ENCODE results near the gene C1QTNF12.

Gene C1QTNF12

DNA sequence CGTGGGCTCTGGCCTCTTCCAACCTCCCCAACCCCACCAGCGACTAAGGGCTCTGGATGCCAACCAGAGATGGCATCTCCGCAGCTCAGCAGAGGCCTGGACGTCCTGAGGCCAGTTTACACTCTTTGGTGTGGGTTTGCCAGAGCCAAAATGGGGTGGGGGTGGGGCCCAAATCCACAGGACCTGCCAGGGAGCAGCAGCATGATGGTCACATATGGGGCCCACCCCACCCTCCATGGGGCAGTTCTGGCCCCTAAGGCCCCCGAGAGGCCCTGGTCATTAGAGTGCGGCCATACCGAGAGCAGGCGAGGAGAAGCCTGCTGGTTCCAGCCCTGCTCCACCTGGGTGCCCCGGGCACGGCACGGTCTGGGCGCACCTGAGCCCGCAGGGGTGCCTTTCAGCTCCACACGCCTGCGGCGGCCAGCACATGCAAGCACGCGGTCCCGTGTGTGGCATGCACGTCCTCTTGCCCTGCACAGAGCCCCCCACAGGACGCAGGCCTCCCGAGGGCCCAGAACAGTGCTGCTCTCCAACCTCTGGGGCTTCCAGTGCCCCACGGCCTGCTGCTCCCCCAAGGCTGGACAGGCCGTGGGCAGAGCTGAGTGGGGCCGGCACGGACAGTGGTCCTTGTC is 4.8 kb downstream of the C1QTNF12 start:
- TF ChIP-seq YY1 (IDR thresholded peaks at IDR 0.05; ENCODE audit: insufficient read depth, insufficient read length) (no peak), ZNF274 (IDR thresholded peaks at IDR 0.05; ENCODE audit: low read depth, low read length) (no peak), SUZ12 (IDR thresholded peaks at IDR 0.05; ENCODE audit: extremely low read depth, insufficient read depth, insufficient read length) (no peak)
- Histone ChIP-seq H3K27me3 (ENCODE audit: insufficient read depth, insufficient read length) (no peaks in the 10 kb centered on the region), H3K36me3 (ENCODE audit: insufficient read depth, insufficient read length, low read length) (peaks cover 2% of the 10 kb centered on the region), H3K9ac (ENCODE audit: insufficient read length, low read depth) (no peak overlapping the region), H3K4me1 (ENCODE audit: insufficient read depth, insufficient read length) (peaks cover 8% of the 10 kb centered on the region), H3K4me3 (ENCODE audit: insufficient read length, low read depth) (no peak overlapping the region), H3K9me3 (ENCODE audit: insufficient read depth, low read length) (no peaks in the 10 kb centered on the region)
- no peak for DNase-seq (ENCODE audit: low read depth, low spot score)

DNA sequence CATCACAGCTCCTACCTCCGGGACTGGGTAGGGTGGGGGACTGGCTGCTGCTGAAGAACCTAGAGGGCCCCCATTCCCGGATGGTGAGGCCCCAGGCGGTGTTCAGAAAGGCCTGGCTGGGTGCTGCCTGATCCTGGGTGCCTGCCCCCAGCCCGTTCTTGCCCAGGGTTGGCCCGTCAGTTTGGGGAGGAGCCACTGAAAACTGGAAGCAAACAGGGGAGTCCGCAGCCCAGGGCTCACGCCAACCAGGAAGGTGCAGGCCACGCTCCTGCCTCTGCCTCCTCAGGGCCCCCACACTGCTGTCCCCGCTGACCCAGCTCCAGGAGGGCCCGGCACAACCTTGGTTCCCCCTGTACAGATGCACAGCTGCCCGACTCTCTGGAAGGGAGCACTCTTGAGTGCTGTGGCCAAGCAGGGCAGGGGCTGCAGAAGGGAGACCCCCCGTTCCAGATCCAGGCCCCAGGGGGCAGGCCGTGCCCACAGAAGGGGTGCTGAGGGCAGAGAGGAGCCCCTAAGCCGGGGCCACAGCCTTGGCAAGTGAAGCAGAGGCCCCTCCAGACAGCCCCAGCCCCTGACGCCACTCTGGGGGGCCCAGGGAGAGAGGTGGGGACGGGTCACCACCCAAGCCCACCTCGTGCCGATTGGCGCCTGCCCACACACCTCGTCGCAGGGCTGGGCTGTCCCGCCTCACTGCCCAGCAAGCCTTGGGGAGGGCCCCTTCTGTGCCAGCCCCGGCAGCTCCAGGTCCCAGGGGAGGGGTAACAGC is 5.5 kb downstream of the C1QTNF12 start:
- H3K4me1 ChIP-seq (ENCODE audit: insufficient read depth, insufficient read length): peaks cover 8% of the 10 kb centered on the region
- H3K27me3 ChIP-seq (ENCODE audit: insufficient read depth, insufficient read length): no peaks in the 10 kb centered on the region
- H3K36me3 ChIP-seq (ENCODE audit: insufficient read depth, insufficient read length, low read length): peaks cover 2% of the 10 kb centered on the region
- H3K4me3 ChIP-seq (ENCODE audit: insufficient read length, low read depth): no peak overlapping the region
- no peak overlapping the region for H3K9ac ChIP-seq (ENCODE audit: insufficient read length, low read depth)
- DNase-seq (ENCODE audit: low read depth, low spot score): no peak
- H3K9me3 ChIP-seq (ENCODE audit: insufficient read depth, low read length): no peaks in the 10 kb centered on the region
- no peak for TF ChIP-seq YY1 (IDR thresholded peaks at IDR 0.05; ENCODE audit: insufficient read depth, insufficient read length)
- TF ChIP-seq ZNF274 (IDR thresholded peaks at IDR 0.05; ENCODE audit: low read depth, low read length): no peak
- no peak for TF ChIP-seq SUZ12 (IDR thresholded peaks at IDR 0.05; ENCODE audit: extremely low read depth, insufficient read depth, insufficient read length)

DNA sequence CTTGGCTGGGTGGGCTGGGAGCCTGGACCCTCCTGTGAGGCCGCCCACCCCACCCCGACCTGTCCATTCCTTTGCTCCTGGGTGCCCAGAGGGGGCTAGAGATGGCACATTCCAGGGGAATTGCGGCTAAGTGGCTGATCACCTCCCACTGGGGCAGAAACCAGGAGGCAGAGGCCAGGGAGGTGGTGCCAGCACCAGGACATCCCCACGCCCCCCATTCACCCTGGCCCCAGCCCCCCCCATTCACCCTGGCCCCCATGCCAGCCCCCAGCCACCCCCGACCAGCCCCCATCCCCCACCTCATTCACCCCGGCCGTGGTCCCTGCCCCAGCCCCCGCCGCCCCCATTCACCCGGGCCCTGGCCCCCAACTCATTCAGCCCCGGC is 6.2 kb downstream of the C1QTNF12 start:
- peaks cover 8% of the 10 kb centered on the region for H3K4me1 ChIP-seq (ENCODE audit: insufficient read depth, insufficient read length)
- H3K9ac ChIP-seq (ENCODE audit: insufficient read length, low read depth): no peak overlapping the region
- H3K27me3 ChIP-seq (ENCODE audit: insufficient read depth, insufficient read length): no peaks in the 10 kb centered on the region
- H3K4me3 ChIP-seq (ENCODE audit: insufficient read length, low read depth): no peak overlapping the region
- TF ChIP-seq ZNF274 (IDR thresholded peaks at IDR 0.05; ENCODE audit: low read depth, low read length): no peak
- TF ChIP-seq YY1 (IDR thresholded peaks at IDR 0.05; ENCODE audit: insufficient read depth, insufficient read length): no peak
- no peak for TF ChIP-seq SUZ12 (IDR thresholded peaks at IDR 0.05; ENCODE audit: extremely low read depth, insufficient read depth, insufficient read length)
- no peaks in the 10 kb centered on the region for H3K9me3 ChIP-seq (ENCODE audit: insufficient read depth, low read length)
- peaks cover 7% of the 10 kb centered on the region for H3K36me3 ChIP-seq (ENCODE audit: insufficient read depth, insufficient read length, low read length)
- no peak for DNase-seq (ENCODE audit: low read depth, low spot score)

DNA sequence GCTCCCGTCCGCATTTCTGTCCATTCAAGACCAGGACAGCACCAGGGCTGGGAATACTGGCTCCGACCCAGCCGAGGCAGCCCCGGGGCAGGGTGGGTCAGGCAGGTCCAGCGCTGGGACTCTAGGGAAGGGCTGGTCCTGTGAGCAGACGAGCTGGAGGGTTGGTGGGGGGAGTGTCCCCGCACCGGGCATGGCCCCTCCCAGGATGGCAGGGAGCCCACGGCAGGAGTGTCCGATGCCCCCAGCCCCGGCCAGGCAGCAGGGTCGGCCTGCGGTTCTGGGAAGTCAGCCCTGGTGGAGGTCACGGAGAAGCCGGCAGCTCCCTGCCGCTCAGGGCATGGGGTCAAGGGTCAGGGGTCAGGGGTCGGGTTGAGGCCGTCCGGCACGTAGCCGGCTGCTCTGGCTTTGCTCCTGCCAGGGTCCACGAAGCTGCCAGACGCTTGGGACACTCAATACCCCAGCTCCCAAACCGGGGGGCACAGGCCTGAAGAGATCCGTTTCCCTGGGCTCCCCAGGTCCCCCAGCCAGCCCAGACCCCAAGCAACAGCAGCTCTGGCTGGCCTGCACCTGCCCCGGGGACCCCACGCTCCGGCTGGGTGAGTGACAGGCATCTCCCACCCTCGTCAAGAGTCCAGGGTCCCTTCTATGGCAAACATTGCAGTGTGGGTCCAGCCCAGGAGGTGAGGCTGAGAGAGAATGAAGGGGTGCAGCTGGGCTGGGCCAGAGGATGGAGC is 6.7 kb downstream of the C1QTNF12 start:
- Histone ChIP-seq H3K4me3 (ENCODE audit: insufficient read length, low read depth) (no peak overlapping the region), H3K27me3 (ENCODE audit: insufficient read depth, insufficient read length) (no peaks in the 10 kb centered on the region), H3K4me1 (ENCODE audit: insufficient read depth, insufficient read length) (peaks cover 8% of the 10 kb centered on the region), H3K9ac (ENCODE audit: insufficient read length, low read depth) (peak overlapping the region; percentile 3), H3K9me3 (ENCODE audit: insufficient read depth, low read length) (no peaks in the 10 kb centered on the region), H3K36me3 (ENCODE audit: insufficient read depth, insufficient read length, low read length) (peaks cover 13% of the 10 kb centered on the region)
- no peak for DNase-seq (ENCODE audit: low read depth, low spot score)
- TF ChIP-seq ZNF274 (IDR thresholded peaks at IDR 0.05; ENCODE audit: low read depth, low read length) (no peak), SUZ12 (IDR thresholded peaks at IDR 0.05; ENCODE audit: extremely low read depth, insufficient read depth, insufficient read length) (no peak), YY1 (IDR thresholded peaks at IDR 0.05; ENCODE audit: insufficient read depth, insufficient read length) (no peak)

DNA sequence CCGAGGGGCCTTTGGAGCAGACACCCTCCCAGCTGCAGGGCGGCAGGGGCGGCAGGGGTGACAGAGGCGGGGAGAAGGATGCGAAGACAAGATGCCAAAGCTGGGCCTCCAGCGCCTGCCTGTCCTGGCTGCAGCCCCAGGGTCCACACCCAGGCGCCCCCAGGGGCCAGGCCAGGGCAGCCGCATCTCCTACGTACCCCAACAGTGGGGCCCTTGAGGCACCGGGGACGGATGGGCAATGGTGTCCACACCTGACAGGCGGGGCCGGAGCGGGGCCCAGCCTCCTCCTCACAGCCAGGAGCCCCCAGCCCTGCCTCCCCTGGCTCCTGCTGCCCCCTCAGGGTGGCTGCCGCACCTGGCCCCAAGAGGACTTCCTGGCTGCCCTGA is 7.3 kb downstream of the C1QTNF12 start:
- Histone ChIP-seq H3K4me1 (ENCODE audit: insufficient read depth, insufficient read length) (peaks cover 8% of the 10 kb centered on the region), H3K9ac (ENCODE audit: insufficient read length, low read depth) (peak overlapping the region; percentile 3), H3K27me3 (ENCODE audit: insufficient read depth, insufficient read length) (no peaks in the 10 kb centered on the region), H3K36me3 (ENCODE audit: insufficient read depth, insufficient read length, low read length) (peaks cover 18% of the 10 kb centered on the region), H3K4me3 (ENCODE audit: insufficient read length, low read depth) (no peak overlapping the region), H3K9me3 (ENCODE audit: insufficient read depth, low read length) (no peaks in the 10 kb centered on the region)
- no peak for DNase-seq (ENCODE audit: low read depth, low spot score)
- no peak for TF ChIP-seq ZNF274 (IDR thresholded peaks at IDR 0.05; ENCODE audit: low read depth, low read length)
- TF ChIP-seq YY1 (IDR thresholded peaks at IDR 0.05; ENCODE audit: insufficient read depth, insufficient read length): no peak
- TF ChIP-seq SUZ12 (IDR thresholded peaks at IDR 0.05; ENCODE audit: extremely low read depth, insufficient read depth, insufficient read length): no peak

DNA sequence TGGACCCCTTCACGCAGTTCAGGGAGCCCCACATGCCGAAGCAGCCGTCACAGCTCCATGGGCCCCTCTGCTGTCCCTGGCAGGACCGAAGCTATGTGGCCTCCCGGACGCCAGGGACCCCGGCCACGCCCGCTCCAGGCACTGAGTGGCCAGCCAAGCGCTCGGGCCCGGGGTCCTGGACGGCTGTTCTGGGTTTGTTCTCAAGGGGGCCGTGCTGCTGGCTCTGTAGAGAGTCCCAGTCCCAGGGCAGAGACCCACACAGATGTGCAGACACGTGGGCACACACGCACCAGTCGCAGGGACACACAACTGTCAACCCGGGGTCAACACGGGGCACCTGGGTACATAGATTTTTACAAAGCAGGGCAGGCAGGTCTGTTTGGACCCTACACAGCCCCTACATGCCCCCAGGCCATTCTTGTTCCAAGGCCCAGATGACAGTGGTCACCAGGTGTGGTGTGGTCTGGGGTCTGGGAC is 7.8 kb downstream of the C1QTNF12 start:
- no peak for TF ChIP-seq YY1 (IDR thresholded peaks at IDR 0.05; ENCODE audit: insufficient read depth, insufficient read length)
- no peak for TF ChIP-seq ZNF274 (IDR thresholded peaks at IDR 0.05; ENCODE audit: low read depth, low read length)
- Histone ChIP-seq H3K4me1 (ENCODE audit: insufficient read depth, insufficient read length) (peaks cover 8% of the 10 kb centered on the region), H3K27me3 (ENCODE audit: insufficient read depth, insufficient read length) (no peaks in the 10 kb centered on the region), H3K9ac (ENCODE audit: insufficient read length, low read depth) (no peak overlapping the region), H3K36me3 (ENCODE audit: insufficient read depth, insufficient read length, low read length) (peaks cover 23% of the 10 kb centered on the region), H3K4me3 (ENCODE audit: insufficient read length, low read depth) (no peak overlapping the region), H3K9me3 (ENCODE audit: insufficient read depth, low read length) (no peaks in the 10 kb centered on the region)
- DNase-seq (ENCODE audit: low read depth, low spot score): no peak
